Measurements from ENCODE around the gene GOPC. TPM values are rescaled to one million over a fixed set of nuclear protein-coding genes. Genes with fewer than 3 reads are reported as not detected.

GOPC gene
- total and polyA plus RNA-seq, 2 donors (not counting 1 experiment from before 2014, with no cell fraction given), result 8.9 to 26.7 TPM

- Mint-ChIP-seq H3K27me3 (peaks cover 13% of the 10 kb centered on the region), H3K4me3 (no peak overlapping the region), H3K27ac (no peak overlapping the region), H3K4me1 (no peaks in the 10 kb centered on the region), H3K9me3 (ENCODE audit: insufficient read depth) (peaks cover 3% of the 10 kb centered on the region)
- H2AFZ ChIP-seq (ENCODE audit: insufficient read depth, low read depth, low read length, poor library complexity, severe bottlenecking), result no peak overlapping the region
- H3K36me3 ChIP-seq (replicated peaks in 1 of 2; ENCODE audit: control extremely low read depth in 1 of 2, control insufficient read depth in 1 of 2, extremely low read depth in 1 of 2, insufficient read depth in 2 of 2, low read length in 1 of 2), result no peaks in the 10 kb centered on the region
- TF ChIP-seq EZH2 (IDR thresholded peaks at IDR 0.05; ENCODE audit: borderline replicate concordance, insufficient read depth, low read depth, low read length, poor library complexity, severe bottlenecking) (no peak), CTCF (IDR thresholded peaks at IDR 0.05) (no peak)
- POLR2A ChIA-PET, result no interaction called here
- no peaks in the 10 kb centered on the region for H3K27me3 ChIP-seq (replicated peaks in 1 of 4; ENCODE audit: control extremely low read depth in 1 of 4, control insufficient read depth in 3 of 4, insufficient read depth in 4 of 4, low read length in 3 of 4)
- no peak overlapping the region for H3K9ac ChIP-seq (ENCODE audit: low read length)
- intact Hi-C loops (cut with micrococcal nuclease), result no loop called here
- no peaks in the 10 kb centered on the region for H3K79me2 ChIP-seq (ENCODE audit: control insufficient read depth, insufficient read depth, low read length)
- no CpG with 5 or more reads among the region's 1 CpG for WGBS (ENCODE audit: insufficient coverage)
- H3K9me3 ChIP-seq (ENCODE audit: control extremely low read depth in 1 of 3, control insufficient read depth in 2 of 3, insufficient read depth in 1 of 3, low read length in 2 of 3), result peaks cover 3 to 8% (median 5%) of the 10 kb centered on the region in 3 donors
- no peak overlapping the region for H3K4me2 ChIP-seq (replicated peaks; ENCODE audit: low read depth, low read length, poor library complexity, severe bottlenecking)
- no peak overlapping the region for H3K4me3 ChIP-seq (ENCODE audit: control extremely low read depth in 1 of 5, extremely low read depth in 1 of 5, insufficient read depth in 1 of 5, low read depth in 2 of 5, low read length in 4 of 5)
- CTCF ChIA-PET, result no interaction called here
- no peaks in the 10 kb centered on the region for H4K20me1 ChIP-seq (ENCODE audit: control insufficient read depth, insufficient read depth, low read length, poor library complexity, severe bottlenecking)
- H3K27ac ChIP-seq (ENCODE audit: low read length in 2 of 2), result no peak overlapping the region
- no peaks in the 10 kb centered on the region for H3K4me1 ChIP-seq (ENCODE audit: control insufficient read depth in 2 of 2, insufficient read depth in 2 of 2, low read length in 2 of 2)
- DNase-seq (no peak), ATAC-seq (ENCODE audit: low read depth) (no peak)
Observed at GRCh38 chr6:117629119-117629660, 26.9 kb upstream of the GOPC start.

- TF ChIP-seq CTCF (IDR thresholded peaks at IDR 0.05) (no peak), EZH2 (IDR thresholded peaks at IDR 0.05; ENCODE audit: borderline replicate concordance, insufficient read depth, low read depth, low read length, poor library complexity, severe bottlenecking) (no peak)
- no peak for ATAC-seq (ENCODE audit: low read depth)
Observed at GRCh38 chr6:117627533-117627932, 25.2 kb upstream of the GOPC start.

More at GRCh38 chr6:117627533-117627932, 25.2 kb upstream of the GOPC start:
- Histone ChIP-seq H3K27ac (ENCODE audit: low read length in 2 of 2) (no peak overlapping the region), H3K36me3 (replicated peaks in 1 of 2; ENCODE audit: control extremely low read depth in 1 of 2, control insufficient read depth in 1 of 2, extremely low read depth in 1 of 2, insufficient read depth in 2 of 2, low read length in 1 of 2) (no peaks in the 10 kb centered on the region), H2AFZ (ENCODE audit: insufficient read depth, low read depth, low read length, poor library complexity, severe bottlenecking) (no peak overlapping the region), H3K4me3 (ENCODE audit: control extremely low read depth in 1 of 5, extremely low read depth in 1 of 5, insufficient read depth in 1 of 5, low read depth in 2 of 5, low read length in 4 of 5) (no peak overlapping the region), H3K4me1 (ENCODE audit: control insufficient read depth in 2 of 2, insufficient read depth in 2 of 2, low read length in 2 of 2) (no peaks in the 10 kb centered on the region), H3K9me3 (ENCODE audit: control extremely low read depth in 1 of 3, control insufficient read depth in 2 of 3, insufficient read depth in 1 of 3, low read length in 2 of 3) (peaks cover 3 to 12% (median 5%) of the 10 kb centered on the region in 3 donors), H3K9ac (ENCODE audit: low read length) (no peak overlapping the region), H3K4me2 (replicated peaks; ENCODE audit: low read depth, low read length, poor library complexity, severe bottlenecking) (no peak overlapping the region), H3K79me2 (ENCODE audit: control insufficient read depth, insufficient read depth, low read length) (no peaks in the 10 kb centered on the region), H3K27me3 (replicated peaks in 1 of 4; ENCODE audit: control extremely low read depth in 1 of 4, control insufficient read depth in 3 of 4, insufficient read depth in 4 of 4, low read length in 3 of 4) (no peaks in the 10 kb centered on the region), H4K20me1 (ENCODE audit: control insufficient read depth, insufficient read depth, low read length, poor library complexity, severe bottlenecking) (no peaks in the 10 kb centered on the region)
- DNase-seq, result no peak
- CTCF ChIA-PET, result no interaction called here
- Mint-ChIP-seq H3K4me1 (no peaks in the 10 kb centered on the region), H3K9me3 (ENCODE audit: insufficient read depth) (peaks cover 6% of the 10 kb centered on the region), H3K27me3 (peaks cover 8% of the 10 kb centered on the region), H3K27ac (no peak overlapping the region), H3K4me3 (no peak overlapping the region)
- intact Hi-C loops (cut with micrococcal nuclease), result no loop called here
- POLR2A ChIA-PET, result no interaction called here
